Lung (tissue), 12 donors: ENCODE measurements around the gene ZG16B. TPM values are rescaled to one million over a fixed set of nuclear protein-coding genes. Genes with fewer than 3 reads are reported as not detected.

Experiments
- ATAC-seq: fragments of 200-7000 bp; cut with Tn5 transposase; one replicate; pipeline ENCODE4 v1.9.1; 2020; ENCODE audit warnings: moderate number of reproducible peaks; ENCODE audit not compliant: insufficient read depth, low FRiP score
- DNase-seq, 3 donors: peaks; one replicate each; pipeline ENCODE4 v3.0.0-alpha.2; 2013 to 2017
- H3K27ac ChIP-seq, 2 donors: one replicate each; pipeline ENCODE4 v1.5.1; 2013; ENCODE audit warnings: mild to moderate bottlenecking in 2 of 2, moderate library complexity in 2 of 2, control low read depth in 1 of 2, inconsistent platforms in 1 of 2, low read depth in 1 of 2, low read length in 1 of 2
- H3K27me3 ChIP-seq, 3 donors: one replicate each; pipeline ENCODE4 v1.5.1; 2013; ENCODE audit warnings: low read length in 2 of 3; ENCODE audit not compliant: control insufficient read depth in 3 of 3, insufficient read depth in 3 of 3
- H3K36me3 ChIP-seq, 4 donors: one replicate each; pipeline ENCODE4 v1.5.1; 2013; ENCODE audit warnings: low read length in 4 of 4, mild to moderate bottlenecking in 1 of 4, moderate library complexity in 1 of 4; ENCODE audit not compliant: control insufficient read depth in 4 of 4, insufficient read depth in 4 of 4
- H3K4me1 ChIP-seq, 5 donors: one replicate each; pipeline ENCODE4 v1.5.1; 2013; ENCODE audit warnings: low read length in 5 of 5, mild to moderate bottlenecking in 2 of 5, moderate library complexity in 1 of 5; ENCODE audit not compliant: control insufficient read depth in 5 of 5, insufficient read depth in 5 of 5
- H3K4me3 ChIP-seq: one replicate; pipeline ENCODE4 v1.5.1; 2013; ENCODE audit warnings: mild to moderate bottlenecking, control low read depth, moderate library complexity
- H3K9ac ChIP-seq, 2 donors: one replicate each; pipeline ENCODE4 v1.5.1; 2013; ENCODE audit warnings: low read length in 2 of 2, control low read depth in 1 of 2; ENCODE audit not compliant: insufficient read depth in 1 of 2
- H3K9me3 ChIP-seq, 4 donors: one replicate each; pipeline ENCODE4 v1.5.1; 2013; ENCODE audit warnings: low read length in 3 of 4, mild to moderate bottlenecking in 1 of 4, moderate library complexity in 1 of 4; ENCODE audit not compliant: control insufficient read depth in 4 of 4, insufficient read depth in 3 of 4
- CTCF ChIP-seq: IDR thresholded peaks from 2 replicates; pipeline ENCODE4 v1.5.1; 2012; ENCODE audit warnings: mild to moderate bottlenecking; ENCODE audit errors: control extremely low read depth, extremely low read depth
- WGBS, 2 donors: extraction: QIAGEN DNeasy Blood & Tissue Kit; methylation state at CpG; one replicate each; pipeline ENCODE4 v1.1.7; 2013; 5-methylcytosine and 5-hydroxymethylcytosine counted together
- polyA plus RNA-seq, 2 donors: library from polyadenylated mRNA; stranded (reverse); fragments of 200-250 nt; gene quantifications; one replicate each; pipeline ENCODE4 v1.2.1, GENCODE V29; 2013
- total RNA-seq, 2 donors: library from RNA; depleted of rRNA in 1 of 2; stranded (reverse); fragments of >200 nt in 1 of 2; gene quantifications; one replicate each; pipeline ENCODE4 v1.2.1, GENCODE V29; 2014 to 2021
- donor health status: control.
- donor health status: control.
- donor health status: Bipolar disorder and iron deficiency.
- donor health status: healthy.
- donor health status: DM: yes; HTN: yes; CAD: no.

ZG16B gene
- total and polyA plus RNA-seq, 4 donors, result 2.1 to 6.1 (median 4.3) TPM

- Histone ChIP-seq H3K4me1 (peaks cover 0 to 1% (median 0%) of the 10 kb centered on the region in 5 donors), H3K27ac (no peak overlapping the region), H3K4me3 (no peak overlapping the region), H3K36me3 (no peaks in the 10 kb centered on the region), H3K9me3 (no peaks in the 10 kb centered on the region), H3K27me3 (peaks cover 0 to 21% (median 8%) of the 10 kb centered on the region in 3 donors), H3K9ac (no peak overlapping the region)
- TF ChIP-seq CTCF, result no peak
- DNase-seq, result no peak
- 83 to 88% methylated on average over 8 of the region's 8 CpGs for WGBS, 2 donors
- no peak for ATAC-seq
Observed at GRCh38 chr16:2791174-2791573, 38.9 kb upstream of the ZG16B start.

- peaks cover 0 to 1% (median 0%) of the 10 kb centered on the region in 5 donors for H3K4me1 ChIP-seq
- no peak overlapping the region for H3K4me3 ChIP-seq
- no peak for DNase-seq
- TF ChIP-seq CTCF, result no peak
- H3K36me3 ChIP-seq, result no peaks in the 10 kb centered on the region
- no peak for ATAC-seq
- H3K27me3 ChIP-seq, result peaks cover 0 to 17% (median under 1%) of the 10 kb centered on the region in 3 donors
- whole genome bisulfite sequencing, 2 donors, result 75 to 77% methylated on average over 10 of the region's 10 CpGs
- no peak overlapping the region for H3K9ac ChIP-seq
- H3K27ac ChIP-seq, result no peak overlapping the region
- no peaks in the 10 kb centered on the region for H3K9me3 ChIP-seq
Observed at GRCh38 chr16:2792940-2793339, 37.2 kb upstream of the ZG16B start.

DNA sequence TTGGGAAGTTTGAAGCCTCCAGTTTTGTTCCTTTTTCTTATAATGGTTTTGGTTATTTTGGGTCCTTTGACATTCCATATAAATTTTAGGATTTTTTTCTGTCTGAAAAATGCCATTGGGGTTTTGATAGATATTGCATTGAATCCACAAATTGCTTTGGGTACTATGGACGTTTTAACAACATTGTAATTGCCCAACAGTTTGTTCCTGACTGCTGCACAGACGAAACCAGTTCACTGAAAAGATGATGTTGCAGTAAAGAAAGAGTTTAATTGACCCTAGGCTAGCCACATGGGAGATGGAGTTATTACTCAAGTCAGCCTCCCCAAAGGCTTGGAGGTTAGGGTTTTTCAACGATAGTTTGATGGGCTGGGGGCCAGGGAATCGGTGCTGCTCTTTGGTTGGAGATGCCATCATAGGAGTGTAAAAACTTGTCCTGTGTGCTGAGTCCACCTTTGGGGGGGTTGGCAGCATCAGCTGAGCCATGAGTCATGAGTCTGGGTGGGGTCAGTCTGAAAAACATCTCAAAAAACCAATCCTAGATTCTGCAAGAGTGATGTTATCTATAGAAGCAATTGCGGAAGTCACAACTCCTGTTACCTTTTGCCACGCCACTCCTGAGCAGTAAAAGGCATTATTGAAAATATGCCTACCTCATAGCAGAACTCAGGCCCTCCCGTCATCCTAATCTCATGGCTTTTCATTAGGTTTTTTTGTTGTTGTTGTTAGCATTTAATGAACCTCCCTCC is 34.5 kb upstream of the ZG16B start:
- no peaks in the 10 kb centered on the region for H3K36me3 ChIP-seq
- TF ChIP-seq CTCF, result no peak
- DNase-seq, result no peak
- H3K27me3 ChIP-seq, result peaks cover 0 to 11% (median 0%) of the 10 kb centered on the region in 3 donors
- 64 to 65% methylated on average over 7 of the region's 7 CpGs for WGBS, 2 donors
- no peak overlapping the region for H3K27ac ChIP-seq
- no peaks in the 10 kb centered on the region for H3K9me3 ChIP-seq
- H3K4me3 ChIP-seq, result no peak overlapping the region
- H3K9ac ChIP-seq, result no peak overlapping the region
- ATAC-seq, result no peak
- H3K4me1 ChIP-seq, result peaks cover 0 to 1% (median 0%) of the 10 kb centered on the region in 5 donors
